OCI-LY7 (cell line): ENCODE data around the gene CRYBG3. TPM values are rescaled to one million over a fixed set of nuclear protein-coding genes. Genes with fewer than 3 reads are reported as not detected.
"Not testable (repeated sequence)": the region's sequence is repeated elsewhere in the genome, so short reads cannot be mapped to it uniquely, and the experiment has no call there.

Experiments
- BruUV-seq: library from RNA; stranded (reverse); fragments of 400-500 nt; replicated peaks from 2 replicates; lab custom pipeline; 2021; lab: Mats Ljungman, UMichigan
- CTCF ChIA-PET: fragments of 300-600 bp; sonication (Branson Sonifier 250); formaldehyde crosslinking; loops from one replicate; lab custom pipeline; 2022; ENCODE audit warnings: antibody characterized with exemption; ENCODE audit not compliant: unreplicated experiment; lab: Charles Lee
- POLR2A ChIA-PET: fragments of 300-600 bp; sonication (Branson Sonifier 250); formaldehyde crosslinking; loops from one replicate; lab custom pipeline; 2022; ENCODE audit warnings: antibody characterized with exemption; lab: Charles Lee
- DNase-seq: peaks from one replicate; pipeline ENCODE4 v3.0.0-alpha.2; 2015; ENCODE audit warnings: low spot score
- H2AFZ ChIP-seq: fragments of 200-600 bp; sonication (generic), shearing (Covaris generic); 2 replicates; pipeline ENCODE4 v1.6.1; 2014; ENCODE audit warnings: mild to moderate bottlenecking, antibody characterized with exemption, low read length, moderate library complexity
- H3K27ac ChIP-seq: fragments of 200-600 bp; sonication (generic); 2 replicates; pipeline ENCODE4 v1.5.1; 2014; ENCODE audit warnings: mixed run types, low read depth, mild to moderate bottlenecking, moderate library complexity, low read length, inconsistent platforms; ENCODE audit not compliant: poor library complexity, severe bottlenecking
- H3K36me3 ChIP-seq: fragments of 200-600 bp; sonication (generic); 2 replicates; pipeline ENCODE4 v1.6.1; 2014; ENCODE audit warnings: mild to moderate bottlenecking, antibody characterized with exemption, low read length, moderate library complexity, mixed read lengths; ENCODE audit not compliant: insufficient read depth
- H3K4me1 ChIP-seq: fragments of 200-600 bp; sonication (generic); 2 replicates; pipeline ENCODE4 v1.5.1; 2014; ENCODE audit warnings: mild to moderate bottlenecking, low read length; ENCODE audit not compliant: insufficient read depth, poor library complexity, severe bottlenecking
- H3K4me2 ChIP-seq: fragments of 200-600 bp; sonication (generic); 2 replicates; pipeline ENCODE4 v1.6.1; 2014; ENCODE audit warnings: mild to moderate bottlenecking, low read length
- H3K4me3 ChIP-seq: fragments of 200-600 bp; sonication (generic); 2 replicates; pipeline ENCODE4 v1.5.1; 2014; ENCODE audit warnings: mild to moderate bottlenecking, low read depth, low read length; ENCODE audit not compliant: poor library complexity, severe bottlenecking
- H3K79me2 ChIP-seq: fragments of 200-600 bp; sonication (generic); 2 replicates; pipeline ENCODE4 v1.6.1; 2016; ENCODE audit warnings: low read depth, mild to moderate bottlenecking, low read length, moderate library complexity, mixed read lengths; ENCODE audit not compliant: insufficient read depth
- H3K9me2 ChIP-seq: fragments of 200-600 bp; sonication (generic); 2 replicates; pipeline ENCODE4 v1.6.1; 2016; ENCODE audit warnings: mild to moderate bottlenecking, low read length, mixed read lengths; ENCODE audit not compliant: insufficient read depth
- H3K9me3 ChIP-seq: fragments of 200-600 bp; sonication (generic); 2 replicates; pipeline ENCODE4 v1.6.1; 2014; ENCODE audit warnings: mild to moderate bottlenecking, mixed run types, low read length, mixed read lengths
- H4K20me1 ChIP-seq: fragments of 200-600 bp; sonication (generic); 2 replicates; pipeline ENCODE4 v1.6.1; 2014; ENCODE audit warnings: mild to moderate bottlenecking, antibody characterized with exemption, low read length, moderate library complexity, mixed read lengths; ENCODE audit not compliant: insufficient read depth
- EZH2phosphoT487 ChIP-seq: fragments of 200-600 bp; sonication (generic); IDR thresholded peaks from 2 replicates; pipeline ENCODE4 v1.6.1; 2018; ENCODE audit warnings: low read depth, borderline replicate concordance, mild to moderate bottlenecking, mixed run types, antibody characterized with exemption, low read length, moderate library complexity, mixed read lengths
- intact Hi-C: fragments of 100-400 bp; cut with micrococcal nuclease; formaldehyde crosslinking; loops from one replicate; pipeline ENCODE4 v1.10.0; 2022; ENCODE audit not compliant: unreplicated experiment
- total RNA-seq, 2 experiments: library from RNA; depleted of rRNA in 1 of 2; stranded (reverse); fragments of >200 nt in 1 of 2; shearing (Covaris generic) in 1 of 2; gene quantifications; 2 replicates each; pipeline ENCODE4 v1.2.3, GENCODE V29; 2014 to 2022
- TF ChIP-seq, protein P1 (sequence below): fragments of 200-600 bp; sonication (generic); conservative IDR thresholded peaks from 2 replicates; pipeline ENCODE4 v1.5.1; 2014; ENCODE audit warnings: mild to moderate bottlenecking, antibody characterized with exemption, low read length, moderate library complexity, mixed read lengths

The CRYBG3 gene
- total RNA-seq, 2 experiments from 2014 or later: 0.22 to 0.46 TPM

DNA sequence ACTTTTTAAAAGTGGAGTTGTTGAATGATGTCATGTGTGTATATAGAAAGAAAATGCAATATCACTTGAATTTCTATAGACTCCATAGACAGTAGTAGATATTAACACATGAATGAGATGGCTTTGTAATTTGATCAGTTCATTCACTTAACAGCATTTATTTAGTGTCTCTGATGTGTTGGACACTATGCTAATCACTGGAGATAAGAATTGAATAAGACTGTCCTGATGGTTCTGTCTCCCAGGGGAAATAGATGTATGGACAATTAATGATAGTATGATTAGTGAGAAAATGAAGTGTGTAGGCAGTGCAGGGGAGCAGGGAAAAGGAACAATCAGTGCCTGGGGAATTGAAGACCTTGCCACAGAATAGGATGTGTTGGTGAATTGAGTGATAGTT, 77.5 kb downstream of the CRYBG3 start:
- TF ChIP-seq, protein P1, sequence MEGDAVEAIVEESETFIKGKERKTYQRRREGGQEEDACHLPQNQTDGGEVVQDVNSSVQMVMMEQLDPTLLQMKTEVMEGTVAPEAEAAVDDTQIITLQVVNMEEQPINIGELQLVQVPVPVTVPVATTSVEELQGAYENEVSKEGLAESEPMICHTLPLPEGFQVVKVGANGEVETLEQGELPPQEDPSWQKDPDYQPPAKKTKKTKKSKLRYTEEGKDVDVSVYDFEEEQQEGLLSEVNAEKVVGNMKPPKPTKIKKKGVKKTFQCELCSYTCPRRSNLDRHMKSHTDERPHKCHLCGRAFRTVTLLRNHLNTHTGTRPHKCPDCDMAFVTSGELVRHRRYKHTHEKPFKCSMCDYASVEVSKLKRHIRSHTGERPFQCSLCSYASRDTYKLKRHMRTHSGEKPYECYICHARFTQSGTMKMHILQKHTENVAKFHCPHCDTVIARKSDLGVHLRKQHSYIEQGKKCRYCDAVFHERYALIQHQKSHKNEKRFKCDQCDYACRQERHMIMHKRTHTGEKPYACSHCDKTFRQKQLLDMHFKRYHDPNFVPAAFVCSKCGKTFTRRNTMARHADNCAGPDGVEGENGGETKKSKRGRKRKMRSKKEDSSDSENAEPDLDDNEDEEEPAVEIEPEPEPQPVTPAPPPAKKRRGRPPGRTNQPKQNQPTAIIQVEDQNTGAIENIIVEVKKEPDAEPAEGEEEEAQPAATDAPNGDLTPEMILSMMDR: no peak
- no peak for TF ChIP-seq EZH2phosphoT487
- BruUV-seq: no TSS peak
- intact Hi-C loops: no loop called here
- POLR2A ChIA-PET: no interaction called here
- Histone ChIP-seq H3K4me2 (no peak overlapping the region), H3K9me3 (no peaks in the 10 kb centered on the region), H3K36me3 (no peaks in the 10 kb centered on the region), H3K79me2 (no peaks in the 10 kb centered on the region), H2AFZ (no peak overlapping the region), H3K4me1 (peaks cover 15% of the 10 kb centered on the region), H3K9me2 (no peaks in the 10 kb centered on the region), H4K20me1 (no peaks in the 10 kb centered on the region), H3K4me3 (no peak overlapping the region), H3K27ac (no peak overlapping the region)
- CTCF ChIA-PET: no interaction called here
- DNase-seq: no peak

DNA sequence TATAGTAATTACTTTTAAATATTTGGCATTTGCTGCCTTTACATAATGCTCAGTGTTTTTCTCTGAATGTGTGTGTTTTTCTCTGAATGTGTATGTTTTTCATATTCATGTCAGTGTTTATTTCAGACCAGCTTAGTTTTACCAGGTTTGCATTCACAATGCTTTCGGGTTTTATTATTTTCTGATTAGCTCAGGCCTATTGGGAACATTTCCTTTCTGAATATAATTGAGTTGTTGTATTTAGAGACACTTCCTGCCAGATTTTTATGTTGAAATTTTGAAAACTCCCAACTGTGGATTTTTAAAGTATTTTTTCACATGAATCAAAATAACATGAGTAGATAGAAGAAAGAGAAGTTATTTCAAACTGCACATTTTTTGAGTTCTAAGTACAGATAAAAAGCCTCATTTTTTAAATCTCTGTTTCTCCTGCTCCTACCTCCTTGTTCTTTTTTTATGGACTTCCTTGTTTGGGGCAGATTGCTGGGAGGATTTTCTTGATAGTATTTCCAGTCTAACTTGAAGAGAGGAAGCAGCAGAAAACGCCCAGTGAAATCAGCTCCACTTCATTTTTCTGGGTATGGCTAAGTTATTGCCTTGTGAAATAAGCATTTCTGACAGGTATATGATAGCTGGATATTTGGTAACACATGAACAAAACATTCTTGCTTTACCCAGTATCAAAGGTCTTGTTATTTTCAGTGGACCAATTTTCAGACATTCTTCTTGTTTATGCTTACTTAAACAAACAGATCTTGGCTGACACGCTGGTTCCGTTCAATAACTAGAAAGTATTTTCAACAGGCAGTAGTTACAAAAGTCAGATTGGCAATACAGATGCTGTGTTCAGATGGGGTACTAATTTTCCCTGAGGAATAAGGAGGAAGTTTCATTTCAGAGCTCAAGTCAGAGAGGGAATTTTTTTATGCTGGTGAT, 79.8 kb downstream of the CRYBG3 start:
- Histone ChIP-seq H3K36me3 (no peaks in the 10 kb centered on the region), H2AFZ (no peak overlapping the region), H3K79me2 (no peaks in the 10 kb centered on the region), H3K9me3 (no peaks in the 10 kb centered on the region), H4K20me1 (no peaks in the 10 kb centered on the region), H3K27ac (no peak overlapping the region), H3K4me2 (no peak overlapping the region), H3K4me3 (no peak overlapping the region), H3K4me1 (no peaks in the 10 kb centered on the region), H3K9me2 (no peaks in the 10 kb centered on the region)
- TF ChIP-seq, protein P1: no peak
- TF ChIP-seq EZH2phosphoT487: no peak
- ChIA-PET POLR2A (interaction anchor here (0.6 to 0.9 kb wide), 5 partner anchors 23 to 1812 kb away, joined by 3 read pairs; no protein-coding TSS in a partner anchor), CTCF (no interaction called here)
- no peak for DNase-seq
- intact Hi-C loops: no loop called here
- BruUV-seq: no TSS peak

DNA sequence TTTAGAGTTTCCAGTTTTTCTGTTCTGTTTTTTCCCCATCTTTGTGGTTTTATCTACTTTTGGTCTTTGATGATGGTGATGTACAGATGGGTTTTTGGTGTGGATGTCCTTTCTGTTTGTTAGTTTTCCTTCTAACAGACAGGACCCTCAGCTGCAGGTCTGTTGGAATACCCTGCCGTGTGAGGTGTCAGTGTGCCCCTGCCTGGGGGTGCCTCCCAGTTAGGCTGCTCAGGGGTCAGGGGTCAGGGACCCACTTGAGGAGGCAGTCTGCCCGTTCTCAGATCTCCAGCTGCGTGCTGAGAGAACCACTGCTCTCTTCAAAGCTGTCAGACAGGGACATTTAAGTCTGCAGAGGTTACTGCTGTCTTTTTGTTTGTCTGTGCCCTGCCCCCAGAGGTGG, 88.0 kb downstream of the CRYBG3 start:
- H2AFZ ChIP-seq, DNase-seq, H3K4me3 ChIP-seq, H4K20me1 ChIP-seq, H3K4me1 ChIP-seq, BruUV-seq, H3K9me3 ChIP-seq, H3K4me2 ChIP-seq, H3K36me3 ChIP-seq, H3K27ac ChIP-seq, POLR2A ChIA-PET, H3K9me2 ChIP-seq, H3K79me2 ChIP-seq, CTCF ChIA-PET: not testable (repeated sequence)
- intact Hi-C loops: loop anchor here (10.0 kb wide), 1 partner anchor 115 kb away; no protein-coding TSS in a partner anchor

DNA sequence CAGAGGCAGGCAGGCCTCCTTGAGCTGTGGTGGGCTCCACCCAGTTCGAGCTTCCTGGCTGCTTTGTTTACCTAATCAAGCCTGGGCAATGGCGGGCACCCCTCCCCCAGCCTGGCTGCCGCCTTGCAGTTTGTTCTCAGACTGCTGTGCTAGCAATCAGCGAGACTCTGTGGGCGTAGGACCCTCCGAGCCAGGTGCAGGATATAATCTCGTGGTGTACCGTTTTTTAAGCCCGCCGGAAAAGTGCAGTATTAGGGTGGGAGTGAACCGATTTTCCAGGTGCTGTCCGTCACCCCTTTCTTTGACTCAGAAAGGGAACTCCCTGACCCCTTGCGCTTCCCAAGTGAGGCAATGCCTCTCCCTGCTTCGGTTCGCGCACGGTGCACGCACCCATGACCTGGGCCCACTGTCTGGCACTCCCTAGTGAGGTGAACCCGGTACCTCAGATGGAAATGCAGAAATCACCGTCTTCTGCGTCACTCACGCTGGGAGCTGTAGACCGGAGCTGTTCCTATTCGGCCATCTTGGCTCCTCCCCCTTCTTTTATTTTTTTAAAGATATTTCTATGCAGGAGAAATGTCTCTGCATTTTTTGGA, 88.5 kb downstream of the CRYBG3 start:
- H3K79me2 ChIP-seq, BruUV-seq, H3K4me1 ChIP-seq, H3K36me3 ChIP-seq, POLR2A ChIA-PET, H3K4me2 ChIP-seq, H4K20me1 ChIP-seq, DNase-seq, H3K9me2 ChIP-seq, H3K9me3 ChIP-seq, H2AFZ ChIP-seq, CTCF ChIA-PET, H3K4me3 ChIP-seq, H3K27ac ChIP-seq: not testable (repeated sequence)
- intact Hi-C loops: loop anchor here (10.0 kb wide), 1 partner anchor 114 kb away; no protein-coding TSS in a partner anchor
